GM12891 (cell line): ENCODE results near the gene SPATA20.

Experiments
- POLR2AphosphoS5 ChIP-seq: IDR thresholded peaks from 2 replicates; pipeline ENCODE4 v1.6.1; 2011; ENCODE audit warnings: low read depth, low read length, control low read depth
- POU2F2 ChIP-seq: IDR thresholded peaks from 2 replicates; pipeline ENCODE4 v1.6.1; 2011; ENCODE audit warnings: low read depth, mild to moderate bottlenecking, control low read depth, low read length, moderate library complexity
- TAF1 ChIP-seq: IDR thresholded peaks from 2 replicates; pipeline ENCODE4 v1.6.1; 2011; ENCODE audit warnings: low read depth, low read length, control low read depth

DNA sequence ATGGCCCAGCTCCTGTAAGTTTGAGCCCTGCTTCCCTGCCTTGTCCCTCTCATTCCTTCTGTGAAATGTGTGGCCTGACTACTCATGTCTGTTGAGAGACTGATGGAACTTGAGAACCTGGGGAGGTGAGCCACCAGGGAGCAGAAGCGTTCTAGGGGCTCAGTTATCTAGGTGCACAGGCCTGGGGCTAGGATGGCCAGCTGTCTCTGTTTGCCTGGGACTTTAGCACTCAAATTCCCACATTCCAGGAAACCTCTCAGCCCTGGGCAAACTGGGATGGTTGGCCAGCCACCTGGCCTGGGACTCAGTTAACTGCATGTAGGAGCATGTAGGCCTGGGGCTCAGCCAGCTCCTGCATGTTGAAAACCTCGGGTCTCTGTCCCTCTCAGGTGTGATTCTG, 23.8 kb upstream of the SPATA20 start:
- no peak for TF ChIP-seq TAF1
- no peak for TF ChIP-seq POLR2AphosphoS5
- no peak for TF ChIP-seq POU2F2
